CD4-positive, alpha-beta T cell treated with Interleukin-21 for 1 hour (primary cell): ENCODE results near the gene HCFC1R1.

Source experiments
- DNase-seq: peaks from one replicate; pipeline ENCODE4 v3.0.0-alpha.2; 2020

Gene HCFC1R1

DNA sequence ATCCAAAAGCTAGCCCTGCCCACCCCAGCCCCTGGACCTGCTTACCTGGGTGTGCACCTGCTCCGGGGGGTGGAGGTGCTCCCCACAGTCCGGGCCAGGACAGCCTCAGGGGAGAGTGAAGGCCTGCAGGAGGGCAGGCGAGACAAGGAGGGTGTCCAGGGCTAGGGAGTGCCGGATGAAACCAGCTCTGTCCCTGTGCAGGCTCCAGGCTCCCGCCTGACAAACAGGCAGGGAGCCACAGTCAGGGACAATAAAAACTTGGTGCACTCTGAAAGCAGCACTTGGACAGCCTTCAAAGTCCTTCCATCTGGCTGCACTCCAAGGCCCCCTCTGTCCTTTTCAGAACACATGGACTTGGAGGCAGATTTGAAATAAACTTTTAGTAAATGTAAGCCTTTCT, 50.6 kb downstream of the HCFC1R1 start:
- no peak for DNase-seq
